ENCODE measurements around the gene FERMT2.
"Not testable (repeated sequence)": the region's sequence is repeated elsewhere in the genome, so short reads cannot be mapped to it uniquely, and the experiment has no call there.

GRCh38 chr14:52920411-52920810 is 30.4 kb downstream of the FERMT2 start:
- not testable (repeated sequence) for TF ChIP-seq CTCF, POLR2A (IDR thresholded peaks at IDR 0.05)
